HTR-8/SVneo (cell line): Measurements from ENCODE around the gene ESM1.

Experiments used
- DNase-seq: peaks from one replicate; pipeline ENCODE4 v3.0.0; 2011; ENCODE audit warnings: low spot score, mixed read lengths; ENCODE audit not compliant: insufficient read length
- FAIRE-seq: peaks from 2 replicates; lab custom pipeline; 2011; peaks lifted over from hg19 to GRCh38; lab: Jason Lieb, UNC

ESM1 gene

DNA sequence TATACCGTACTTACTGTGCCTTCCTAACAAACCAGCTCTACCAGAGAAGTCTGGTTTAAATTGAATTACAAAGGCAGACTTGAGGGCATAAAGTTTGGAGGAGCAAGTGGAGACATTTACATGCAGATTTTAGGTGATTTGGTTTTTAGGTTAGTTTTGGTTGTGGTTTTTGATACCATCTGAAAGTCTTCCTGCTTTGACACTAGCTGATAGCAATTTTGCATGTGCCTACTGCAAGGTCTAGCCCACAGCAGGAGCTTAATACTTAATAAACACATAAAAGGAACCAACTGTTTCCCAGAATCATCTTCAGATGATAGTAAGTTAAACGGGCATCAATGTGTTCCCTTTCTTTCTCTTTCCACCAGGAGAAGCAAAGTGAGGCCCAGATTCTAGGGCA, 3.4 kb upstream of the ESM1 start:
- FAIRE-seq (no peak), DNase-seq (no peak)

- peak; percentile 33 for FAIRE-seq
- no peak for DNase-seq
Observed at GRCh38 chr5:54988218-54988617, 2.8 kb upstream of the ESM1 start.

- no peak for DNase-seq
- no peak for FAIRE-seq
Observed at GRCh38 chr5:54986269-54986654, 869 bp upstream of the ESM1 start.

- FAIRE-seq = no peak
- no peak for DNase-seq
Observed at GRCh38 chr5:54981928-54982327, 3.5 kb downstream of the ESM1 start.

- no peak for DNase-seq
- no peak for FAIRE-seq
Observed at GRCh38 chr5:54975701-54976100, 9.7 kb downstream of the ESM1 start.

DNA sequence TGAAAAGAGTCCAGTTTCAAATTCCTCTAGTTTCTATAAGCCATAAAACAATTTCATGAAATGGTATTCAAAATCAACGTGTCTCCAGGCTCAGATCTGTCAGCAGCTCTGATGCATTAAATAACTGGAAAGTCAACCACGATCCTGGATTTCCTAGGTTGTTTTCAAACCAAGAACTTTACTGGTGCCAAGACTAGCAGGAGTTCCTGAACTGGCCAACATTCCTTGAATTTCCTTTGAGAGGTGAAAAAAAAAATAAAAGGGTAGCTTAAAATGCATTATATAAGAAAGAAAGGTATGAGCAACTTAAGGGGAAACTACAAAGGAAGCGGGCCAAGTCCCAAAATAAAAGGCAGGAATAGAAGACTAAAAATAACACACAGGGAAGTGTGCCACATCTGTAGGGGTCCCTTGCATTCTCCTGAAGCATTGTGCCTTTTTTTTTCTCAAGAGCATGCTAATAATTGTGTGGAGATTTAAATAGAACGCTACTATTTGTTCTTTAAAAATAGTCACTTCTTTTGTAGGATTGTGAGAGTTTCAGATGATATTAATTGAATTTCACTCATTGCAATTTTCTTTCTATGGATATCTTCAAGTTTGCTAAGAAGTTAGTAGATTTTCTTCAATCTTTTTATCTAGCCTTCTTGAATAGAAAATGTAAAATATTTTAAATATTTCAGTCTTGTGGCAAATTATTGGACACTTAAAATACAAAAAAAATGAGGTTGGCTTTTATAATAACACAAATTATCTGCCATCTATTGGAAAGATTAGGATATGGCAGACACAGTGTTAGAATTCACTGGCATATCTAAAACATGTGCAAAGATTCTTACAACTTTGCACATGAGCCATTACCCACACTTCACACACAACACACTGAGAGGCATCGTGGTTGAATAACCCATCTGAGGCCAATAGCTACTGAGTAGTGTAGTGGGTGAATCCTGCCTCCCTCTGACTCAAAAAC, 15.3 kb downstream of the ESM1 start:
- no peak for FAIRE-seq

DNA sequence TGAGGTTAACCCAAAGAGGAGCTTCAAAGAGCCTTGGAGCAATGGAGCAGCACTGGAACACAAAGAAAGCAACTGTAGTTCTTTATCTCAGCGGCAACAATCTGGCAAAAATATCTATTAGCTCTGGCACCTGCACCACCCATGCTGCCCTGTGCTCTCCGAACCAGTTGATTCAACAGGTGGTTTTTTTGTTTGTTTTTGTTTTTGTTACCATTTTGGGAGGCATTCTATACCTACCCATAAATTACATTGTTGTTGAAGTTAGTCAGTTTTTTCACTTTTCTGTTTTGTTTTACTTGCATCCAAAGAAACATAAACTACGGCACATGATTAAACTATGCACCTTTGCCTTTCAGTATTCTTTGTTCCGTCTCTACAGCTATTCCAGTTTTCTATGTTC, 16.2 kb downstream of the ESM1 start:
- no peak for FAIRE-seq

More for the DNA sequence above, 15.3 kb downstream of the ESM1 start:
- DNase-seq = no peak

GRCh38 chr5:54965806-54966205, 19.6 kb downstream of the ESM1 start:
- no peak for FAIRE-seq
- DNase-seq = no peak

More for the DNA sequence above, 16.2 kb downstream of the ESM1 start:
- no peak for DNase-seq

DNA sequence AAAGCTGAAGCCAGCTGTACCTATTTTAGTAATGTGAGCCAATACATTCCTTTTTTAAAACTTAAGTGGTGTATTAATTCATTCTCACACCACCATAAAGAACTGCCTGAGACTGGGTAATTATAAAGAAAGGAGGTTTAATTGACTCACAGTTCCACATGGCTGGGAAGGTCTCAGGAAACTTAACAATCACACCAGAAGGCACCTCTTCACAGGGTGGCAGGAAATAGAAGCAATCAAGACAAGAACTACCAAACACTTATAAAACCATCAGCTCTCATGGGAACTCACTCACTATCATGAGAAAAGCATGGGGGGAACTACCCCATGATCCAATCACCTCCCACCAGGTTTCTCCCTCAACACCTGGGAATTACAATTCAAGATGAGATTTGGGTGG, 21.0 kb downstream of the ESM1 start:
- no peak for DNase-seq
- FAIRE-seq = no peak

GRCh38 chr5:54959673-54960418, 25.5 kb downstream of the ESM1 start:
- DNase-seq (no peak), FAIRE-seq (no peak)

DNA sequence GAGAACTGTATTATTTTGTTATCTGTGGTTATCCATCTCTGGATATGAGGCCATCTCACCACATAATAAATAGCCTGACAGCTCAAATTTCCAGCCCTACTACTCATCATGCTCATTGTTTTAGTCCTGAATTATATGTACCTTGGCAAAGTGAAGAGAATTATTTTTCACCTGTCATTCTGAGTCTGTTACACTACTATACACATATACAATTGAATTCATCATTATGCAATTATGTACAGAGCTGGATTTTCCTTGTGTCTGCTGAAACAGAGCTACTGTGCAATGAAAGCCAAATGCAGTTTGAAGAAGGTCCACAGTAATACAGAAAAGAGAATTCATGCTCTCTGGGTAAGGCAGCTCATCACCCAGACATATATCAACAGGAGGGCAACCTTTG, 28.5 kb downstream of the ESM1 start:
- no peak for DNase-seq
- FAIRE-seq = no peak

DNA sequence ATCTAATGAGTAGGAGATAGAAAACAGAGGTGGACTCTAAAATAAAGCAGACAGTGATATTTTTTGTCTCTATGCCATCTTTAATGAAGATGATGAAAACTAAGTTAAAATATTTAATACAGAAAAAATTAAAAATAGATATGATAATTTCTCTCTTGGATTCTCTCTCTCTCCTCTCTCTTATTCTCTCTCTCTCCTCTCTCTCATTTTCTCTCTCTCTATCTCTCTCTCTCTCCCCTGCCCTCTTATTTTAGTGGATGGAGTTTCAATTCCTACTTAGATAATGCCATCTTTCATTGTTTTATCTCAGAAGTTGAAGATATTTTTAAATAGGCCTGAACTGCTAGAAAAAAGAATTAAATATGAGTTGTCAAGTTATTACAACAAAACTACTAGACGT, 38.2 kb downstream of the ESM1 start:
- no peak for FAIRE-seq
- no peak for DNase-seq

GRCh38 chr5:54946306-54946819, 39.0 kb downstream of the ESM1 start:
- DNase-seq = no peak
- no peak for FAIRE-seq

DNA sequence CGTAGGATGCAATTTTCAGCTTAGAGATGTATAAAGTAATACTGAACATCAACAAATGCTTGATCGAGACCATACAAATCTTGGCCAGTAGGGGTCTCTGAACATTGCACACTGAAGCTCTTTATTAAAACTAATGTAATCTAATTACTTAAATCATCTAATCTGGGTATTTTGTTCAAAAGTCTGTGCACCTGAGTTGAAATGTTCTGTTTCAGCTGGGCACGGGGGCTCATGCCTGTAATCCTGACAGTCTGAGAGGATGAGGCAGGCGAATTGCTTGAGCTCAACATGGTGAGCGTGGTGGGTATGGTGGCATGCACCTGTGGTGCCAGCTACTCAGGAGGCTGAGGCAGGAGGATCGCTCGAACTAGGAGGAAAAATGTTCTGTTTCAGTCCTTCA, 41.0 kb downstream of the ESM1 start:
- FAIRE-seq (no peak), DNase-seq (peak; percentile 21)

DNA sequence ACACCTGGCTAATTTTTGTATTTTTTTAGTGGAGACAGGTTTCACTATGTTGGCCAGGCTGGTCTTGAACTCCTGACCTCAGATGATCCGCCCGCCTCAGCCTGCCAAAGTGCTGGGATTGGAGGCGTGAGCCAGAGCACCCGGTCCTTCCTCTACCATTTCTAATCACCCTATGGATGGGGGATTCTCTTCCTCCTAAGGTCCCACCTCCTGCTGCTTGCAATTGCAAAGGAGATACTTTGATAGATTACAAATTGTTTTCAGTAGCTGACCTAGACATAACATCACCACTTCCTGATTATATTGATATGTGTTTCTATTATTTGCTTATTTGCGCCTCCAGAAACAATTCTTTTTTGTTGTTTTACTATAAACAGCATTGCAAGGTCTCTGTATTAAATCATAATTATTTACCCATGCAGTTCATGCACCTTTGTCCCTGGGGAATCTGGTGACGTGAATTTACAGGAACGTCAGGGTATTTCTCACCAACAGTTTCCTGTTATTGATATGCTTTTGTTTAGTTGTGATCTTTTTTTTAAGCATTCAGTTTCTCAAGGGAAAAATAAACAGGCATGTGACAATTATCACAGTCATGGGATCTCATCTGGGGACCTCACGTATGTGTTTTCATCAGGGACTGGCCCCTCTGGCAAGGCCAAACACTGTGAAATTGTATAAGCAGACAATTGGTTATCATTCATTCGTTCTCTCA, 43.2 kb downstream of the ESM1 start:
- DNase-seq (no peak), FAIRE-seq (no peak)

DNA sequence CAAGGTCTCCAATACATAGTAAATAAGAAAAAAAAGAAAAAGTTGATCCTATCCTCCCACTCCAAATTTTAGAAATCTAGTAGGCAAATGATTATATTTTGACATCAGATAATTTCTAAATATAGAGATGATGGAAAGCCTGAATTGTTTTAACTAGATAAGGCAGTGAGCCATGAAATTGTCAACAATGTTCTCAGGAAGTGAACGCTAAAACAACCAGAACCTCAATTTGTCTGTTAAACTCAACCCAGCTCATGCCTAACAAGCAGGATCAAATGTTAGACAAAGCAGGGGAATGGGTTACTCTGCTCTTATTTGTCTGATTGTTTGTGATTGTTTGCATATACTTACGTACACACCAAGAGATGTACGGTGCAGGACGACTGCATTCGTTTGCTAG, 49.2 kb downstream of the ESM1 start:
- FAIRE-seq (no peak), DNase-seq (no peak)

GRCh38 chr5:54932789-54933188, 52.6 kb downstream of the ESM1 start:
- no peak for DNase-seq

DNA sequence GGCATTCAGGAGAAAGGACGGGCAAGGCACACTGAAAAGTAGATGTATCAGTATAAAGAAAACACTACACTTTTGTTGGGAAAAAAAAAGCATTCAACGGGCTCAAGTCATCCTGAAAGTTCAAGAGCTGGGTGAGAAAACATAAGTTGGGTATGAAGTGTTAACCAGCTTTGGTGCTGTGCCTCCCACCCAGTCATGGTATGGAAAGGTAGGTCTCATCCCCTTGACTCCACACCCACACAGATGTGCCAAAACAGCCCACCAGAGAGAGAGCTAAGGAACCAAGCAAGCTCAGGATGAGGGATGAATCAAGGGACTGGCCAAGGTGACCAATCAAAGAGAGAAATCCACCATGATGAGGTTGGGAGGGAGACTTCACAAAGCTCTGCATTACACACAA, 54.7 kb downstream of the ESM1 start:
- DNase-seq = no peak
- no peak for FAIRE-seq

More at GRCh38 chr5:54932789-54933188, 52.6 kb downstream of the ESM1 start:
- FAIRE-seq = no peak
